Stimulated activated CD8-positive, alpha-beta memory T cell treated with anti-CD3 and anti-CD28 coated beads, Interleukin-4, amount 100 ng/mL, for 24 hours (primary cell): ENCODE data around the gene HYOU1.
"Not testable (repeated sequence)": the region's sequence is repeated elsewhere in the genome, so short reads cannot be mapped to it uniquely, and the experiment has no call there.

Source experiments
- DNase-seq: peaks from one replicate; pipeline ENCODE4 v3.0.0-alpha.2; 2020; ENCODE audit warnings: low read depth

Gene HYOU1

GRCh38 chr11:119019996-119020395, 37.0 kb downstream of the HYOU1 start:
- no peak for DNase-seq

- peak; percentile 89 for DNase-seq
Measured at GRCh38 chr11:119018074-119018938, 38.7 kb downstream of the HYOU1 start, which contains the start of the genes RPS25 and TRAPPC4. RPS25 (minus strand) TSS chr11:119018343; CDS start chr11:119018284, 59 bp downstream. TRAPPC4 (plus strand) TSS chr11:119018766; CDS start chr11:119018796, 30 bp downstream.

- DNase-seq: not testable (repeated sequence)
Measured at GRCh38 chr11:119017377-119017776, 39.6 kb downstream of the HYOU1 start.

- no peak for DNase-seq
Measured at GRCh38 chr11:119016216-119017009, 40.6 kb downstream of the HYOU1 start.

GRCh38 chr11:119015054-119015611, 41.9 kb downstream of the HYOU1 start:
- no peak for DNase-seq

GRCh38 chr11:119014209-119014924, 42.6 kb downstream of the HYOU1 start:
- no peak for DNase-seq

- DNase-seq: no peak
Measured at GRCh38 chr11:119012629-119013170, 44.3 kb downstream of the HYOU1 start.

GRCh38 chr11:119011476-119012053, 45.4 kb downstream of the HYOU1 start:
- no peak for DNase-seq

GRCh38 chr11:119006656-119007055, 50.3 kb downstream of the HYOU1 start:
- DNase-seq: no peak

- no peak for DNase-seq
Measured at GRCh38 chr11:119000906-119001305, 56.1 kb downstream of the HYOU1 start.

GRCh38 chr11:118998822-118999221, 58.2 kb downstream of the HYOU1 start:
- DNase-seq: no peak

- no peak for DNase-seq
Measured at GRCh38 chr11:118998388-118998717, 58.7 kb downstream of the HYOU1 start.

- peak; percentile 93 for DNase-seq
Measured at GRCh38 chr11:118997627-118998387, 59.2 kb downstream of the HYOU1 start, which contains the start of gene CENATAC. CENATAC (plus strand) TSS chr11:118998138; CDS start chr11:118998198, 60 bp downstream.

GRCh38 chr11:118996926-118997626, 59.9 kb downstream of the HYOU1 start:
- no peak for DNase-seq
